AG09309 (cell line): ENCODE results near the gene NR3C1.

Experiments used
- DNase-seq: peaks from one replicate; pipeline ENCODE4 v3.0.0-alpha.2; 2010; ENCODE audit warnings: low read depth
- H3K4me3 ChIP-seq: 2 replicates; pipeline ENCODE4 v1.5.1; 2011; ENCODE audit warnings: mild to moderate bottlenecking, low read depth, low read length, moderate library complexity; ENCODE audit not compliant: control insufficient read depth
- TF ChIP-seq, protein P1 (sequence below): IDR thresholded peaks from 2 replicates; pipeline ENCODE4 v1.5.1; 2011; ENCODE audit warnings: mild to moderate bottlenecking, low read depth, low read length, inconsistent platforms; ENCODE audit not compliant: insufficient read depth, control insufficient read depth; ENCODE audit errors: missing control alignments

Gene NR3C1

DNA sequence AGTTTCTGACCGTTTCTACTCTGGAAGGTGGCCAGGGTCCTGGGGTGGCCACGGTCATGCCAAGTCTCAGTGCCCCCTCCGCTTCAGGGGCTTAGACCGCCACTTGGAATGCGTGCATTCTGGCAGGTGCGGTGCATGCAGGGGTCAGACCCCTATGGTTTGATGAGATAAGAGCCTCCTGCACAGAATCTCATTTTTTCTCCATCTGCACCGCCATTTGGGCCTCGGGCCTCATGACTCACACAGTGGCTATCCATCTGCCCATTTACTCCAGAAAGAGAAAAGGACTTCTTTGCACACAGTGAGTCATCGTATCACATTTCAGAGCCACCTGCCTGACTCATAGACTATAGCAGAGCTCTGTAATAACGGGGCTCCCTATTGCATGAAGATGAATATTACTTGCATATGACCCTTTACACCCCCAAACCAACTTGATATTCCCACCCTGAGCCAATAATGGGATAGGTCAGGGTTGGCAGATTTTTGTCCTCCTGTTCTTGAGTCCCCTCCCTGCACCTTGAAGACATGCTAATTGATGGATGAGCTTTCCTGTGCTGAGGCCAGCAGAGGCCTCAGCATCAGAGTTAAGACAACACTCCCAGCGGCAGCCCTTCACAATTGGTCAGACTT is 157.4 kb downstream of the NR3C1 start:
- no peak overlapping the region for H3K4me3 ChIP-seq
- DNase-seq, result peak; percentile 79
- TF ChIP-seq, protein P1, sequence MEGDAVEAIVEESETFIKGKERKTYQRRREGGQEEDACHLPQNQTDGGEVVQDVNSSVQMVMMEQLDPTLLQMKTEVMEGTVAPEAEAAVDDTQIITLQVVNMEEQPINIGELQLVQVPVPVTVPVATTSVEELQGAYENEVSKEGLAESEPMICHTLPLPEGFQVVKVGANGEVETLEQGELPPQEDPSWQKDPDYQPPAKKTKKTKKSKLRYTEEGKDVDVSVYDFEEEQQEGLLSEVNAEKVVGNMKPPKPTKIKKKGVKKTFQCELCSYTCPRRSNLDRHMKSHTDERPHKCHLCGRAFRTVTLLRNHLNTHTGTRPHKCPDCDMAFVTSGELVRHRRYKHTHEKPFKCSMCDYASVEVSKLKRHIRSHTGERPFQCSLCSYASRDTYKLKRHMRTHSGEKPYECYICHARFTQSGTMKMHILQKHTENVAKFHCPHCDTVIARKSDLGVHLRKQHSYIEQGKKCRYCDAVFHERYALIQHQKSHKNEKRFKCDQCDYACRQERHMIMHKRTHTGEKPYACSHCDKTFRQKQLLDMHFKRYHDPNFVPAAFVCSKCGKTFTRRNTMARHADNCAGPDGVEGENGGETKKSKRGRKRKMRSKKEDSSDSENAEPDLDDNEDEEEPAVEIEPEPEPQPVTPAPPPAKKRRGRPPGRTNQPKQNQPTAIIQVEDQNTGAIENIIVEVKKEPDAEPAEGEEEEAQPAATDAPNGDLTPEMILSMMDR, result no peak

DNA sequence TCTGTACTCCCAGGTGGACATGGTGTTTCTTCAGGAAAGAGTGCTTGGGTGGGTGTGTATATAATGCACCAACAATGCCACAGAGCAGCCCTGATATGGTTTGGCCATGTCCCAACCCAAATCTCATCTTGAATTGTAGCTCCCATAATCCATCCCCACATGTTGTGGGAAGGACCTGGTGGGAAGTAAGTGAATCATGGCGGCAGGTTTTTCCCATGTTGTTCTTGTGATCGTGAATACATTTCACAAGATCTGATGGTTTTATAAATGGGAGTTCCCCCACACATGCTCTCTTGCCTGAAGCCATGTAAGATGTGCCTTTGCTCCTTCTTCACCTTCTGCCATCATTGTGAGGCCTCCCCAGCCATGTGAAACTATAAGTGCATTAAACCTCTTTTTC is 158.5 kb downstream of the NR3C1 start:
- no peak for DNase-seq
- H3K4me3 ChIP-seq, result no peak overlapping the region; the same call in 1 of the 2 replicates
- TF ChIP-seq, protein P1, result no peak

DNA sequence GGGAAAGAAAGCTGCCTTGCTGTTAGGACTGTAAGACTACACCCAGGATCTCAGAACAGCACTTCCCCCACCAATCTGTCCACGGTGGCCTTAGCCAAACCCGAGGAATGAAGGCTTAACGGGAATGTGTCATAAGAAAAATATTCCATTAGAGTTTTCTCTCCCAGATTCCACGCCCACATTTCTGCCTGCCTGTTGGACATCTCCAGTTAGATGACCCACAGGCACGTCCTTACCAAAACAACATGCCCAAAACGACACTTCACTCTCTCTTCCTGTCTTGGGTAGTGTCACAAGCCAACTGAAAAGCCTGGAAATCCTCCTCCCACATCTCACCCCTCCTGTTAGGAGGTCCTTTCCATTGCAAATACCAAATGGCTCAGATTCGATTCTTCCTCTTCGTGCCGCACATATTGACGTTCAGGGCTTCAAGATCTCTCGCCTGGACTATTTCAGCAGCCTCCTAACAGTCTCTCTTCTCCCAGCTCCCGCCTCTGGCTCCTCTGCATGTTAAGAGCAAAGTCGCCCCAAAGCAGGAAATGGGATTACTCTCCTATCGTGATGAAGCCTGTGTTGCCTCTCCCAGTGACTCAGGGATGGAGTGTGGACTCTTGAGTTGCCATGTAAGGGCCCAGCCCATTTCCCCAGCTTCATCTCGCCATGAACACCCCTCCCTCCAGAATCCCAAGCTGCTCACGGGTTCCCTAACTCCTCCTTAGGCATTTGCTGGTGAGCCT is 159.3 kb downstream of the NR3C1 start:
- peak; percentile 94 for DNase-seq
- TF ChIP-seq, protein P1, result no peak
- peak overlapping the region; percentile 37 for H3K4me3 ChIP-seq

DNA sequence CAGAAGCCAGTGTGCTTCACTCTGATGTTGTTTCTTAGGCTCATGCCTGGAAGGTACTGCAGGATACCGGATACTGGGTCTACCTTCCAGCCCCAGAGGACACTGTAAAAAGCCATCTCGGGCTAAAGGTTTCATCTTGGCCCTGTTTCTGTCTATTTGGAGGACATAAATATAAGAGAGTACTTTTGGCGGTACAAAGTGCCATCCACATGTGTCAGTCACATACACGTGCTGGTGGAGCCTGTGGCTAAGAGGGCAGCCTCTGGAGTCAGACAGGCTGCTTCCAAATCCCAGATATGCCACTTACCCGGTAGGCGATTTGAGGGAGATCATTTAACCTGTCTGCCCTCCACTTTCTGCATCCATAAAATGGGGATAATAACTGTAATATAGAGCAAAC is 160.4 kb downstream of the NR3C1 start:
- H3K4me3 ChIP-seq, result no peak overlapping the region
- TF ChIP-seq, protein P1, result no peak
- no peak for DNase-seq

DNA sequence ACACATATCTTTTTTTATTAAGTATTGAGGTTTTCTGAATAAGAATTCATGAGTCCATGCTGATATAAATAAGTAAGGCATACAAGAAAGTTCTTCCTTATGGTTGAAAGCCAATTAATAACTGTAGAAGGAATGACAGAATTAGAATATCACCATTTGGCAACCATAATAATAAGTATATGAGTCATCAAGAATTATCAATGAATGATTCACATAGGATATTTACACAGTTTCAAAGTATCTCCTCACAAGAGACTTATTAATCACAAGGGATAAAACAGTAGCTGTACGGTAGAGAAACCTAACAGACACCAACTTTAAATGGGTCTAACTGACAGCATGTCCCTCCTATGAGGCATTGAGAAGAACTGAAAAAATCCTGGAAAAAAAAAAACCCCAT is 161.6 kb downstream of the NR3C1 start:
- H3K4me3 ChIP-seq, result no peak overlapping the region
- TF ChIP-seq, protein P1, result no peak
- no peak for DNase-seq

DNA sequence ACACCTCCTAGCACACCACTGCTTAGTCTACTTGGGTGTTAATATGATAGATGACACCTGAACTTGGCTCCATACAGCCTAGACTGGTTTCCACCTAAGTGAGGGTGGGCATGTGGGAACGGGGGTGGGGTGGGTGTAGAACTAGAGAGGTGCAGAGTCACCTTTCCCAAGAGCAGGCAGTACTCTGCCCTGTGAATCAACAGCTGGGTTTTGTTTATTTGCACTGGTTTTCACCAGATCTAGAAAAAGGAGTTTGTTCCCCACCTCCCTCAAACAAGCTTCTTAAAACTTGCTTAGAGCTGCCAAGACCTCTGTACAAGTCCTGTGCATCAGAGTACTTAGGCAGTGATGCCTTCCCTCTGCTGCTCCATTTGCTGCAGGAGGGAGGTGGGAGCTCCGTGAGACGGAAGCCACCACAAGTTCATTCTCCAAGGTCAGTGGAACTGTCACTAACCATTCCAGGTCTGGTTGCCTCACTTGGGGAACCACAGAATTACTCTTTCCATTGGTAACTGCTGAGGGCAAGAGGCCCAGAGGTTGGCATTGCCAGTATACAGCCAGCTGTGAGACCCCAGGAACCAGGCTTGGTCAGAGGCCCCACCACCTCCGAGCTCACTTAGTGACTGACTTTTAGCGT is 163.5 kb downstream of the NR3C1 start:
- DNase-seq, result no peak
- TF ChIP-seq, protein P1, result no peak
- H3K4me3 ChIP-seq, result no peak overlapping the region
